ENCODE results near the gene FBXL7.

DNA sequence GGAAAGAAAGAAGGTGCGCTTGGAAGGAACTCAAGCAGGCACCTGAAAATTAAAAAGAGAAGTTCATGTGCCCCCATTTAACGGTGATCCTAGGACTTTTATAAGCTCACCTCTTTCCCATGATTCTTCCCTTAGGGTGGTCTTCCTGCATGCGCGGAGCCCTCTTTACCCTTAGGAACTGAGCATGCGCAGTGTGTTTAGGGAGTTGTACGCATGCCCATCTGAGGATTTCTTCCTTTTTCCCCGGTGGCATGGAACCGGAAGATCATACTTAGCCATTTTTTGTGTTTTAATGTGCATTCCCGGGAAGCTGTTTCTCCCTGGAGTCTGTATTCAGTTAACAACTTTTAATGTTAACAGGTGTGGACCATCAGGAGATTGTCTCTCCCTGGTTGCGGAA, 119.0 kb downstream of the FBXL7 start:
- TF ChIP-seq POLR2AphosphoS5 (IDR thresholded peaks at IDR 0.05) (no peak), RAD21 (conservative IDR thresholded peaks at IDR 0.05) (no peak), EZH2 (IDR thresholded peaks at IDR 0.05; ENCODE audit: borderline replicate concordance, insufficient read depth, low read length, poor library complexity, severe bottlenecking) (no peak), EP300 (conservative IDR thresholded peaks at IDR 0.05; ENCODE audit: poor library complexity, severe bottlenecking) (no peak)
- TF ChIP-seq, protein P1, sequence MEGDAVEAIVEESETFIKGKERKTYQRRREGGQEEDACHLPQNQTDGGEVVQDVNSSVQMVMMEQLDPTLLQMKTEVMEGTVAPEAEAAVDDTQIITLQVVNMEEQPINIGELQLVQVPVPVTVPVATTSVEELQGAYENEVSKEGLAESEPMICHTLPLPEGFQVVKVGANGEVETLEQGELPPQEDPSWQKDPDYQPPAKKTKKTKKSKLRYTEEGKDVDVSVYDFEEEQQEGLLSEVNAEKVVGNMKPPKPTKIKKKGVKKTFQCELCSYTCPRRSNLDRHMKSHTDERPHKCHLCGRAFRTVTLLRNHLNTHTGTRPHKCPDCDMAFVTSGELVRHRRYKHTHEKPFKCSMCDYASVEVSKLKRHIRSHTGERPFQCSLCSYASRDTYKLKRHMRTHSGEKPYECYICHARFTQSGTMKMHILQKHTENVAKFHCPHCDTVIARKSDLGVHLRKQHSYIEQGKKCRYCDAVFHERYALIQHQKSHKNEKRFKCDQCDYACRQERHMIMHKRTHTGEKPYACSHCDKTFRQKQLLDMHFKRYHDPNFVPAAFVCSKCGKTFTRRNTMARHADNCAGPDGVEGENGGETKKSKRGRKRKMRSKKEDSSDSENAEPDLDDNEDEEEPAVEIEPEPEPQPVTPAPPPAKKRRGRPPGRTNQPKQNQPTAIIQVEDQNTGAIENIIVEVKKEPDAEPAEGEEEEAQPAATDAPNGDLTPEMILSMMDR (IDR thresholded peaks at IDR 0.05; ENCODE audit: poor library complexity, severe bottlenecking): no peak
